GM10847 (cell line): ENCODE data around the gene MRM2.

ENCODE experiments used
- POLR2A ChIP-seq: IDR thresholded peaks from 2 replicates; pipeline ENCODE4 v1.6.1; 2011; ENCODE audit not compliant: insufficient read length; ENCODE audit errors: extremely low read depth

Gene MRM2

DNA sequence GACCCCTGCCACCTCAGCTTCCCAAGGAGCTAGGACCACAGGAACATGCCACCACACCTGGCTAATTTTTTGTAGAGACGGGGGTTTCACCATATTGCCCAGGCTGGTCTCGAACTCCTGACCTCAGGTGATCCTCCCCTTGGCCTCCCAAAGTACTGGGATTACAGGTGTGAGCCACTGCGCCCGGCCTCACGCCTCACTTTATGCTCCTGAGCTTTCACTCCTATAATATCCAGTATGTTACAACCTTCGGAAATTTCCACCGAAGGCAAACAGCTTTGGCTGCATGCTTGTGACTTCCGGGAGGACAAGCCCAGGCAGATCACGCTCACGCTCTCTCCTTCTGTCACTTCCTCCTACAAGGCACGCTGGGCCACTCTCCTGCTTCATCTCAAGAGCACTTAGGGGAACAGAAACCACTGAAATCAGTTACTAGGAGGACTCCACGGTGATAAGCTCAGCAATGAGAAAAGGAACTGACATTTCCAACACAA lies 4.8 kb downstream of the MRM2 start:
- TF ChIP-seq POLR2A, result no peak

DNA sequence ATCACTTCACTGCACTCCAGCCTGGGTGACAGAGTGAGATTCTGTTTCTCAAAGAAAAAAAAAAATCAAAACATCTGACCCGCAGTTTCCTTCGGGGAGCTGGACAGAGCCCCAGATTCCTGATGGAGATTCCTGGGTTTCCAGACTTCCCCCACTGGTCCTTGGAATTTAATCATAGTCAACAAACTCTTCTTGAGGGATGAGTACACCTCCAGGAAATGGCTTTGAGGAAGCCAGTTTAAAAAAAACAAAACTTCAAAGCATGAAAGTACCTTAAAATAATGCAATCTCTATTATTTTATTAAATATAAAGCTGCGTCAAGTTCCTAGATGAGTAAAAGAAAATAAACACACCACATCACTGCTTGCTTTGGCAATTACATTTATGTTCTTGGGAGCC lies 8.1 kb downstream of the MRM2 start:
- no peak for TF ChIP-seq POLR2A

DNA sequence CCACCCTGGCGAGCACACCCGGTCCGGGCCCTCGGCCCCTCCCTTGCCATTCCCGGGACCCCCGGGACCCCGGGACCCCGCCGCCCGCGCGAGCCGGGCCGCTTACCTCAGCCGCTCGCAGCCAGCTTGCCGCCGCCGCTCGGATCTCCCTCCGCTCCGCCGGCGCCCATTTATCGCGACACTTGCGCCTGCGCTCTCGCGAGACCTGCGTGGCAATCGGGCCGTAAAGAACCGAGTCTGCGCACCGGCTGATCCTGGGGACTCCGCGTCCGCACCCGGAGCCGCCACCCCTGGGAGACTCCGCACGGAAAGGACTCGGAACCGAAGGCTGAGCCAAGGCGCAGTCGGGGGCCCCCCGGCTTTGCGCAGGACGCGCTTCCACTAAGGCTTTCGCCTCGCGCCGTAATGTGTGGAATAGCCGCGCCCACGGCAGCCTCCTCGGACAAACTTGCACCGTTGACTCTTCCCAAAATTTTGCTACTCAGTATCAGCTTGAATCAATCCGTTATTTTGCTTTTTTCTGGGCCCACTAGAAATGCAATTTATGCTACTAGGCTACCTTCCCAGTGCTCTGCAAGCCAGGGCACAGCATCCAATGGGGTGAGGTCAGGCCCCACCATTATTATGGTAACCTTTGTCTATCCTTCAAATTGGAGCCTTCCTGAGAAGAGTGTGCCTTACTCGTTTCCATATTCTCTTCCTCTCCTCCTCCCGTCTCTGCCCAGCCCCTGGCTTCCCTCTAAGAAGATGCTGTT lies 9.1 kb downstream of the MRM2 start, which contains the start of gene MAD1L1:
MAD1L1 (minus strand) TSS at position 180 of the 755 bp plus-strand sequence. CDS start 2,812 bp downstream, outside the sequence.
- TF ChIP-seq POLR2A, result peak; percentile 84

DNA sequence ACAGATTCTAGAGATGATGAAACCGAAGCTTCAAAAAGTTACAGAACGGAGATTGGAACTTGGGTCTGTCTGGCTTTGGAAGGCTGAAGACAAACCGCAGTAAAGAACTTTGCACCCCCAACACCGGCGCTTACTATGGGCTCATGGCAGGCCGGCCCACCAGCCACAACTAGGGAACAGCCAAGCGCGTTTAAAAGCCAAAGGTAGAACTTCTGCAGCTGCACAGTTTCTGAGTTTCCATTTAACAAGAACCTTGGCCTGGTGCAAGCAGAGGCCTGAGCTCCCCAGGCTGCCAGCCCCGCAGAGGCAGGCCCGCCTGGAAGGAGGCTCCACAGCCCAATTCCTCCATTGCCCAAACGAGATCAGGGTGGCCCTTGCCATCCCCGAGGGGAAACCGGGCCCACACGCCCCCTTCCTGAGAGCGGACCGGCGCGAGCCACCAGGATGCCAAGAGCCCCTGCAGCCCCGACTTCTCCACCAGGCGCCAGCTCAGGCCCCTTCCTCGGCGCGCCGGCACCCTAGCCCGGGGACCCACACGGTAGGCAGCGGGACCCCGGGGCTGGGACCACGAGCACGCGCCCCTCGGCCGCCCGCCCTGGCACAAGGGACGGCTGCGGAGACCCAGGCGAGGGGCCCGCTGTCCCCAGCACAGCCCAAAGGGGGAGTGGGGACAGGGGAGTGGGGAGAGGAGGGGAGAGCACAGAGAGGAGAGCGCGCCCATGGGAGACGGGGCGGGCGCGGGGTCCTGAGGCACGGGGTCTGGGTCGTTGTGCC lies 9.8 kb downstream of the MRM2 start:
- no peak for TF ChIP-seq POLR2A

DNA sequence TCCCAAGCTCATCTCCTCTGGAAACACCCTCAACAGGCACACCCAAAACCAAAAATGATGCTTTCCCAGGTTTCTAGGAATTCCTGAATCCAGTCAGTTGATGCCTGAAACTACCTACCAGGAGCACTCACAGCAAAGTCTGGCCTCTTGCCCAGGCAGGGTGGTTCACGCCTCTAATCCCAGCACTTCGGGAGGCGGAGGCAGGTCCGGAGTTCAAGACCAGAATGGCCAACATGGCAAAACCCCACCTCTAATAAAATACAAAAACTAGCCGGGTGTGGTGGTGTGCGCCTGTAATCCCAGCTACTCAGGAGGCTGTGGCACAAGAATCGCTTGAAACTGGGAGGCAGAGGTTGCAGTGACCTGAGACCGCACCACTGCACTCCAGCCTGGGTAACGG lies 11.1 kb downstream of the MRM2 start:
- no peak for TF ChIP-seq POLR2A

DNA sequence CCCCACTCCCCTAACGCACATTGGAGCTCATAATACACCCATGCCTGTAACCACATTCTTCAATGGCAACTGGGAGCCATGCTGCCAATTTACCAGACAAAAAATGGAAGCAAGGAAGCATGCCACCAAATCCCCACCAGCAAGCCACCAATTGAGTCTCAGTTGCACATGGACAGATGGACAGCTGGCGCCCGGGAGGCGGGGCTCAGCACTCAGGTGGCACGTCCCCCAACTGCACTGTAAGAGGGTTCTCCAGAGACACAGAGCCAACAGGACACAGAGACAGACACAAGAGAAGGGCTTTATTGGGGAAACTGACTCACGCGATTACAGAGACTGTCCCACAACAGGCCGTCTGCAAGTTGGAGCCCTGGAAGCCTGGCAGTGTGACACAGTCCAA lies 11.8 kb downstream of the MRM2 start:
- no peak for TF ChIP-seq POLR2A

DNA sequence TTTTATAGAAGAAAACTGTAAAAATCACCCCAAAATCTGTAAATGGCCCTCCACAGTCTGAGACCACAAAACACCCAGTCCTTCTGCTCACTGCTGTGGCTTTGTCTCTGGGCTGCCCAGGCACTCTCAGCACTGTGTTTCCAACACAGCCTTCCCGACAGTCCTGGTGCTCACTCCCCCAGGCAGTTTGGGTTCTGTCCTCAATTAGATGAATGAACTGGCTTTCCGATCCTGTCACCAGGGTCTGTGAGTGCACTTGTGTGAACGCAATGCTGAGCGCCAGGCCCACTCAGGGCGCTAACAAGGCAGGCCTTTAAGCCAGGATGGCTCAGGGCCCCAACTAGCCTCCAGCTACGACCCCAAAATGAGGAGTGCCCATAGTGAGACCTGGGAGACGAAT lies 12.5 kb downstream of the MRM2 start:
- no peak for TF ChIP-seq POLR2A

DNA sequence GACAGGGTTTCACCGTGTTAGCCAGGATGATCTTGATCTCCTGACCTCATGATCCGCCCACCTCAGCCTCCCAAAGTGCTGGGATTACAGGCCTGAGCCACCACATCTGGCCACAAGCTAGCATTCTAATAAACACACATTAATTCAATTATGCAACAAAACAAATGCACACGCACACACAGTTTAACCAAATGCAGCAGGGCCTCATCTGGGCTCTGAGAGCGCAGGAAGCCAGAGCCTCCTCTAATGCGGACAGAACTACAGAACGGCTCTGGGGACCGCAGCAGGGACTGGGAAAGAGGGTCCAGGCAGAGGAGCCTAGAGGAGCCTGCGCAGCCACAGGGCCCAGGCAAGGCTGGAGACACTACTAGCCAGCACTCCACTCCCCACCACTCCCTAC lies 13.1 kb downstream of the MRM2 start:
- TF ChIP-seq POLR2A, result no peak

DNA sequence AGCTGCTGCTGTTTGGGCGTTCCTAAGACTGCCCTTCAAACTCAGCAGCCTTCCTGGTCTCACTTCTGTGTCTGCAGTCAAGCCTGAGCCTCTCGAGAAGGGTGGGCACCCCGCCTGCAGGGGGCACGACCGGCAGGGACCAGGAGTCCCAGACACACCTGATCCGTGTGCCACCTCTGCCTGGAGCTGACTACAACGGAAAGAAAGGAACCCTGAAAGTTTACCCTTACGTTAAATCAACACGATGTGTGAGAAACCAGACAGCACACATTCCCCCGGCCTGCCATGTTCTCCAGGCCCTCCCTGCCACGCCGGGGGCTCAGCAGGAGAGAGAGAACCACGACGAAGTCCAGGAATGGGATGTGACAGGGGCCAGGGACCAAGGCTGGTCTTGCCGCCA lies 14.3 kb downstream of the MRM2 start:
- no peak for TF ChIP-seq POLR2A

DNA sequence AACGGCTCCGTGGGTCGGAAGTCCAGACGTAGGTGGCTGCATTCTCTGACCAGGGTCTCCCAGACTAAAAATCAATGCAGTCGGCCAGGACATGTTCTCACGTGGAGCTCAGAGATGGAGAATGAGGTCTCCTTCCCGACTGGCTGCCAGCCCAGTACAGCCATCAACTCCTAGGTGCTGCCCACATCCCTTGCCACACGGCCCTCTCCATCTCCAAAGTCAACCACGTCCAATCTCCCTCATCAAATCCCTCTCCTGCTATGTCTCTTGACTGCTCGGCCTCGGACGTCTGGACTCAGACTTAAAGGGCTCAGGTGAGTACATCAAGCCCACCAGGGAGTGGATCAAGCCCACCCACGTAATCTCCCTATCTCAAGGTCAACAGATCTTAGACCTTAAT lies 16.2 kb downstream of the MRM2 start:
- TF ChIP-seq POLR2A, result no peak

DNA sequence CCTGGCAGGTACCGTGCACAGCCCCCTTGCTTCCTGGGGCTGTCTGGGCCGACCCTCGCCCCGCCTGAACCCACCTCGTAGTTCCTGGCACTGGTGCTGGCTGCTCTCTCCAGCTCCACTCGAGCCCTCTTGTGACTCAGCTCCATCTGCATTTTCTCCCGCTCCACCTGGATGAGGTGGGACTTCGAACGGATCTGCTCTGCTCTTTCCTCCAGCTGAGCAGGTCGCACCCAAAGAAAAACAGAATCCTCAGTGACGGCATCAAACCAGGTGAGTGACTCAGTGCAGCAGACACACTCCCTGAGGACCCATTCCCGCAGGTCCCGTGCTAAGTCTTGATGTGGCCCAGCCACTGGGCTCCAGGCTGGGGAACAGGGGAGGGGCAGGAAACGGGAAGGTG lies 16.7 kb downstream of the MRM2 start:
- TF ChIP-seq POLR2A, result no peak

DNA sequence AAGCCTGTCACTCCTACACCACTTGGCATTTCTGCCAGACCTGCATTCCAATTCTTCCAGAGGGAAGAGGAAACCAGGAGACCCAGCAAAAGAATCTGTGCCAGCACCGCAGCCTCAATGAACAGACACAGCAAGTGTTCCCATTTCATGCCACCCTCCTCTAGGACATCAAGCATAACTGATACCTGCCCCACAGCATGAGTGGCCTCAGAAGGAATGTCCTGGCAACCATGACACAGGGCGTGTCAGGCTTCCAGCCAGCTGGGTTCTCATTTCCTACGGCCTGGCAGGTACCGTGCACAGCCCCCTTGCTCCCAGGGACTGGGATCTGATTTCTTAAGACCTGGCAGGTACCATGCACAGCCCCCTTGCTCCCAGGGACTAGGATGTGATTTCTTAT lies 17.1 kb downstream of the MRM2 start:
- no peak for TF ChIP-seq POLR2A

DNA sequence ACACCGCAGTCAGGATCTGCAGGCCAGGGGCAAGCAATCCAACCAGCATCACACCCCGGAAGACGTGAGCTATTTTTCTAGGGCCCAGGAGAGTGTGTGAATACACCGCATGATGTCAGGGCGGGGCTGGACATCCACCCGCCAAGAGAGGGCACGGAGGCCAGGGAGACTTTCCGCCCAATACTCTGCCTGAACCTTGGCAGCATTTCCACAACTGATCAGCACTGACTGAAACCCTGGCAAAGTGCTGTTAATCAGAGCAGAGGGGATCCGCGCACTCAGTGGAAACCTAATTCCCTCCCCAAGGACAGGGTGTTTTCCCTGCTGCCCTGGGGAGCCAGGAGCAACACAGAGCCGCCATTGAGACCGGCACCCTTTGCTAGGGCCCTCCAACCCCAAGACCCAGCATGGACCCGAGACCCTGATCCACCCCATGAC lies 17.5 kb downstream of the MRM2 start:
- TF ChIP-seq POLR2A, result no peak

DNA sequence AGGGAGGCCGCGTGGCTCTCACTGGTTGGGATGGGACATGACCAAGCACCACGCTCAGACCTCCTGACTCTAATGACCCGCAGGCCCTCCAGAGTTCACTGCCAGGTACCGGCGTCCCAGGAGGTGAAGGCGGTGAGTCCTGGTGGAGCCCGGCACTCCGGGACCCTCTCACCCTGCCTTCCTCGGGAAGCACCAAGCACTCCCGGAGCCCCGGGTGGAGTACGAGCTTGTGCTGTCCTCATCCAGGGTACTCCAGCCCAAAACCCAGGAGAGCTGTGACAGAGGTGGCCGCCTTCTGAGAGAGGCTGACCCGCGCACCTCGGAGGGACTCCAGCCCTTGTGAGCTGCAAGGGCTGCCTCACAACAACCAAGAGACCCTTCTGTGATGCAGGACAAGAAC lies 18.7 kb downstream of the MRM2 start:
- no peak for TF ChIP-seq POLR2A

DNA sequence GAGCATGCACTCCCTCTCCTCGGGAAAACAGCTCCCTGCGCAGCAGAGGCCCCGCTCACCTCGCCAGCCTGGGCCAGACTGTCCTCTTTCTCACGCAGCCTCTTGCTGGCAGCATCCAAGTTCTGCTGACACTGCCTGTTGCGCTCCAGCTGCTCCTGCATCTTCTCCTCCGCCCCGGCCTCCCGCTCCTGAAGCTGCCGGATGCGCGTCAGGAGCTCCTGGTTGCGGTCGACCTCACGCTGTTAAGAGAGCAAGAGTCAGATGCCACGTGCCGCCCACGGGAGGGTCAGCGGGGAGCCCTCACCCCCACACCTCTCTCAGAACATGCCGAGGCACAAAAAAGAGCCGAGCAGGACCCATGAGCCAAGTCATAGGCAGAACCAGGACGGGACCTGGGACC lies 19.5 kb downstream of the MRM2 start:
- TF ChIP-seq POLR2A, result no peak

DNA sequence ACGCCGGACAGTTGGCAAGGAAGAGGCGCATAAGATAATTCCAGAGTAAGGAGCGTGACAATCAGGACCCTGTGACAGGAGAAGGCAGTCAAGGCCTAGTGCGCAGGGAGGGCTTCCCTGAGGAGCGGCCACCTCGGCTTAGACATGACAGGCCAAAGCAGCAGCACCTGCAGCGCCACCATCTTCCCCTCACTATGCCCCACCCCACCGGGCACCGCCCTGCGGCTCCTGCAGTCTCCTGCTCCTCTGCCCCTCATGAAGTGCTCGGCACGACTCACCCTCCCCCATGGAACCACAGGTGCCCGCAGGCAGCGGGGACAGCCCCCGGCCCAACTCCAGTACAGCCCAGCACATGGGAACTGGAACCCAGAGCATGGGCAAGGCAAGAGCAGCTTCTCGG lies 21.1 kb downstream of the MRM2 start:
- TF ChIP-seq POLR2A, result no peak

DNA sequence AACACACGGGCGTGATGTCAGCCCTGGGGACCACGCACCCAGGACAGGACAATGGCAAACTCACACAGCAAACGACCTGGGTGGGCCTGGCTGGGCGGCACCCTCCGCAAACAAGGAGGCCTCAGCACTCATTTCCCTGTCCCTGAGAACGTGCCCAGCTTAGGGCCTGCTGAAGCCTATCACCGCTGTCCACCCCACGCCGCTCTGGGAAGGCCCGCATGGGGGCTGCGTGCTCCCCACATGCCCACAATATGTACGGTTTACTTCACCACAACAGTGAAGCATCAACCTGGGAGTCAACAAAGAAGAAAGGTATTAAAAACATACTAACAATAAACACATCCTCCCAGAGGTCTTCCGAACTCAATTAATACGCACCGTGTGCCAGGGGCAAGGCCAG lies 21.5 kb downstream of the MRM2 start:
- TF ChIP-seq POLR2A, result no peak

DNA sequence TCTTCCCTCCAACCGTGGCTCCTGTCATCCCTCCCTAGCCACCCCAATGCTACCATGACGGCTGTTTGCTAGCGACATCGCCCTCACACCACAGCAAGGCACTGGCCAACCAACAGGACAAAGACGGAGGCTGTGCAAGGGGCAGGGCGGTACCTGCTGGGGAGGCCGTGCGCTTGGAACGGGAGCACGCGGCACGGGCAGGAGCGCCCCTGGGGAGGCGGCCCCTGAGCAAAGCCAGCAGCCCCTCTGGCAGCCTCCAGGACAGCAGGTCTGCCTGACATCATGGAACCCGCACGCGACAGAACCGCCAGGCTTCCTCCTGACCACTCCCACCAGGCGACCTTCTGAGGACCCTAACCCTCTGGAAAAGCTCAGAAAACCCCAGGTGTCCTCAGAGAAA lies 22.0 kb downstream of the MRM2 start:
- TF ChIP-seq POLR2A, result no peak
